GM13976 (cell line): ENCODE results near the gene LBHD2.

Experiments used
- DNase-seq: peaks from one replicate; pipeline ENCODE4 v3.0.0; 2012; ENCODE audit warnings: low spot score
- CTCF ChIP-seq: IDR thresholded peaks from 2 replicates; pipeline ENCODE4 v1.5.1; 2012; ENCODE audit warnings: borderline replicate concordance, mild to moderate bottlenecking; ENCODE audit not compliant: insufficient read depth; ENCODE audit errors: extremely low read depth, missing control alignments, control extremely low read depth
- in situ Hi-C: fragments of 300-500 bp; cut with MboI; formaldehyde crosslinking; loops from one replicate; pipeline ENCODE4 v1.12.0; 2022; ENCODE audit warnings: low sequenced_read_pairs, mixed read lengths, inconsistent platforms; ENCODE audit not compliant: unreplicated experiment

LBHD2 gene

GRCh38 chr14:103099733-103100280 lies 15.8 kb downstream of the LBHD2 start:
- DNase-seq: no peak
- in situ Hi-C loops: no loop called here
- no peak for TF ChIP-seq CTCF

- TF ChIP-seq CTCF: no peak
- in situ Hi-C loops: no loop called here
- DNase-seq: no peak
Measured at GRCh38 chr14:103100281-103101121, 16.5 kb downstream of the LBHD2 start.

GRCh38 chr14:103101257-103101962 lies 17.4 kb downstream of the LBHD2 start:
- in situ Hi-C loops: no loop called here
- no peak for TF ChIP-seq CTCF

GRCh38 chr14:103101963-103102688 lies 18.1 kb downstream of the LBHD2 start:
- no peak for TF ChIP-seq CTCF
- no peak for DNase-seq
- in situ Hi-C loops: no loop called here

More at GRCh38 chr14:103101257-103101962, 17.4 kb downstream of the LBHD2 start:
- no peak for DNase-seq

GRCh38 chr14:103102689-103103260 lies 18.8 kb downstream of the LBHD2 start:
- DNase-seq: no peak
- in situ Hi-C loops: no loop called here
- TF ChIP-seq CTCF: no peak
